HUES64 (cell line): Measurements from ENCODE around the gene RPP25L.

Experiments used
- H3K27ac ChIP-seq: 2 replicates; pipeline ENCODE4 v1.7.0; 2013; ENCODE audit warnings: low read depth, low read length, inconsistent platforms
- H3K27me3 ChIP-seq: 2 replicates; pipeline ENCODE4 v1.6.1; 2013; ENCODE audit warnings: mild to moderate bottlenecking, low read length; ENCODE audit not compliant: insufficient read depth
- H3K36me3 ChIP-seq: 2 replicates; pipeline ENCODE4 v1.6.1; 2013; ENCODE audit warnings: mild to moderate bottlenecking, low read length; ENCODE audit not compliant: insufficient read depth
- H3K4me1 ChIP-seq: 2 replicates; pipeline ENCODE4 v1.6.1; 2013; ENCODE audit warnings: mild to moderate bottlenecking, low read length, moderate library complexity; ENCODE audit not compliant: insufficient read depth
- H3K4me3 ChIP-seq: 2 replicates; pipeline ENCODE4 v1.5.1; 2013; ENCODE audit warnings: mild to moderate bottlenecking, low read length, moderate library complexity
- H3K9ac ChIP-seq: 2 replicates; pipeline ENCODE4 v1.6.1; 2013; ENCODE audit warnings: mild to moderate bottlenecking, low read depth, low read length
- H3K9me3 ChIP-seq: 2 replicates; pipeline ENCODE4 v1.6.1; 2013; ENCODE audit warnings: low read depth, low read length; ENCODE audit not compliant: insufficient read depth
- WGBS: fragments of 150-250, 120-280 bp; methylation state at CpG from one replicate; pipeline ENCODE4 v1.1.7; 2013; ENCODE audit warnings: missing lambda C conversion rate; 5-methylcytosine and 5-hydroxymethylcytosine counted together

Gene RPP25L

DNA sequence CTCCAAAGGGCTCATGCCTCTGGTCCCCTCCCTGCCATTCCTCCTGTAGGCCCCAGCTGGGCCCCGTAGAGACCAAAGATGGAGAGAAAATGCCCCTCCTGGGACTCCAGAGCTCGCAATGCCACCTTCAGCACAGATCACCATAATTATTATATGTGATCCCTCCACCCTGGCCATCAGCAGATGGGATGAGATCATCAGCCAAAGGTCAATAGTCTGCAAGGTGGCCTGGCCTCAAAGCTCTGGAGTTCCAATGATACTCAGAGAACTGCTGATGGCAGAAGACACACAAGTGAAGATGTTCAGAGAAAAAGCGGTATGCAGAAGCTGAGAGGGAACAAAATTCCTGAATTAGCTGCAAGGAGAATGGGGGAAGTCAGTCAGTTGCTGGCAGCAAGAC lies 5.0 kb downstream of the RPP25L start:
- no peak overlapping the region for H3K4me3 ChIP-seq
- 88% methylated on average over 3 of the region's 3 CpGs for WGBS
- no peak overlapping the region for H3K9ac ChIP-seq
- peaks cover 6% of the 10 kb centered on the region; the same call in 1 of the 2 replicates for H3K27me3 ChIP-seq
- H3K36me3 ChIP-seq, result no peaks in the 10 kb centered on the region
- no peaks in the 10 kb centered on the region for H3K9me3 ChIP-seq
- no peak overlapping the region for H3K27ac ChIP-seq
- 0 out of 2 replicates have a peak, but pooled peaks cover 8% of the 10 kb centered on the region for H3K4me1 ChIP-seq

DNA sequence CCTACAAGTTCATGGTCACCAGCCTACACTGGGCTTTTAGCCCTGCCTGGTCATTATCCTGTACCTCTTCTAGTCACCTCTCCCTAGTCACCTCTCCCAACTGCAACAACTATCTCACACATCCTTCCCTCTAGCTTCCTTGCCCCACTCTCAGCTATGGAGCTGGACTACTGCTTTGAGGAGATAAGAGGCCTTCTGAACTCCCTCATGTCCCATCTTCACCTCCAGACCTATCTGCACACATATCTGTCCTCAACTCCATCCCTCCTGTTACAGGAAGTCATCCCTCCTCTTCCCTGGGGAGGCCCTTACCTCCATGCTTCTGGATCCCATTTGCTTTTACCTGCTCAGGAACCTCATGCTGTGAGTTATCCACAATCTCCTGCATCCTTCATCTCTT lies 5.7 kb downstream of the RPP25L start:
- Histone ChIP-seq H3K27ac (no peak overlapping the region), H3K9me3 (no peaks in the 10 kb centered on the region), H3K36me3 (no peaks in the 10 kb centered on the region), H3K4me3 (no peak overlapping the region), H3K27me3 (peaks cover 6% of the 10 kb centered on the region; the same call in 1 of the 2 replicates), H3K9ac (no peak overlapping the region), H3K4me1 (0 out of 2 replicates have a peak, but pooled peaks cover 5% of the 10 kb centered on the region)

DNA sequence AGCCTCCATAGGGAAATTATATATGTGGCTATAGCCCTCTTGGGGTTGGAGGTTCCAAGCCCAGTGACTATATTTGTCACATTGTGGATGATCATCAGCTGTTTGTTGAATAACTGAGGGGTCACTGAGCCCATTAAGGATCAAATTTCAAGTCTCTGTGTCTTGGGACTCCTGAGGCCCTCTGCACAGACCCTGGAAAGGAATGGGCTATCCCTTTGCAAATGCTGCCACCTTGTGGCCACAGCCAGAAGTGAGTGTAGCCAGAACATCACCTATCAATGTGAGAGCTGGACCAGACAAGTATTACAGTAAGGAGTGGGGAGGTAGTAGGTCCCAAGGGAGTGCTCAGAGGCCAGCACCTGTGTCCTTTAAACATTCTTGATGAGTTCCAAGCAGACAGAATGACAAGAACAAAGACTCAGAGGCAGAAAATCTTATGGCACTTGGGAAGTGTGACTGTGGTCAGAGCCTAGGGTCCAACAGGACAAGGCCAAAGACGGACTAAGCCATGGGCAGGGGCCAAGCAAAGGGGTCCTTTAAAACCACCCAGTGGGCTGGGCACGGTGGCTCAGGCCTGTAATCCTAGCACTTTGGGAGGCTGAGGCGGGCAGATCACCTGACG lies 8.2 kb downstream of the RPP25L start:
- H3K4me1 ChIP-seq, result 0 out of 2 replicates have a peak, but pooled peaks cover 2% of the 10 kb centered on the region
- H3K27ac ChIP-seq, result no peak overlapping the region
- no peak overlapping the region for H3K9ac ChIP-seq
- H3K27me3 ChIP-seq, result peaks cover 6% of the 10 kb centered on the region; the same call in 1 of the 2 replicates
- no peaks in the 10 kb centered on the region for H3K36me3 ChIP-seq
- 72% methylated on average over 4 of the region's 4 CpGs for WGBS
- no peaks in the 10 kb centered on the region for H3K9me3 ChIP-seq
- H3K4me3 ChIP-seq, result no peak overlapping the region

- no peaks in the 10 kb centered on the region for H3K9me3 ChIP-seq
- no peak overlapping the region for H3K4me3 ChIP-seq
- peaks cover 6% of the 10 kb centered on the region; the same call in 1 of the 2 replicates for H3K27me3 ChIP-seq
- no peak overlapping the region for H3K27ac ChIP-seq
- no peaks in the 10 kb centered on the region for H3K36me3 ChIP-seq
- WGBS, result 64% methylated on average over 6 of the region's 6 CpGs
- 0 out of 2 replicates have a peak, but pooled peaks cover 2% of the 10 kb centered on the region for H3K4me1 ChIP-seq
- no peak overlapping the region for H3K9ac ChIP-seq
Observed at GRCh38 chr9:34601937-34602573, 9.8 kb downstream of the RPP25L start.

GRCh38 chr9:34600908-34601307 lies 11.0 kb downstream of the RPP25L start:
- peaks cover 6% of the 10 kb centered on the region; the same call in 1 of the 2 replicates for H3K27me3 ChIP-seq
- no peaks in the 10 kb centered on the region for H3K9me3 ChIP-seq
- H3K4me1 ChIP-seq, result 0 out of 2 replicates have a peak, but pooled peaks cover 2% of the 10 kb centered on the region
- H3K4me3 ChIP-seq, result no peak overlapping the region
- no peaks in the 10 kb centered on the region for H3K36me3 ChIP-seq
- WGBS, result 86% methylated on average over 1 of the region's 1 CpG
- no peak overlapping the region for H3K27ac ChIP-seq
- H3K9ac ChIP-seq, result no peak overlapping the region

- no peaks in the 10 kb centered on the region for H3K9me3 ChIP-seq
- WGBS, result 50% methylated on average over 1 of the region's 1 CpG
- no peak overlapping the region for H3K27ac ChIP-seq
- H3K36me3 ChIP-seq, result no peaks in the 10 kb centered on the region
- H3K27me3 ChIP-seq, result peaks cover 6% of the 10 kb centered on the region; the same call in 1 of the 2 replicates
- H3K4me3 ChIP-seq, result no peak overlapping the region
- H3K9ac ChIP-seq, result no peak overlapping the region
- 0 out of 2 replicates have a peak, but pooled peaks cover 2% of the 10 kb centered on the region for H3K4me1 ChIP-seq
Observed at GRCh38 chr9:34599546-34599945, 12.4 kb downstream of the RPP25L start.

GRCh38 chr9:34594177-34594576 lies 17.7 kb downstream of the RPP25L start:
- H3K27me3 ChIP-seq, result peaks cover 60% of the 10 kb centered on the region
- no peaks in the 10 kb centered on the region for H3K9me3 ChIP-seq
- H3K27ac ChIP-seq, result no peak overlapping the region
- no peak overlapping the region for H3K9ac ChIP-seq
- H3K4me3 ChIP-seq, result no peak overlapping the region
- WGBS, result 91% methylated on average over 7 of the region's 9 CpGs
- no peaks in the 10 kb centered on the region for H3K36me3 ChIP-seq
- H3K4me1 ChIP-seq, result peaks cover 11% of the 10 kb centered on the region

DNA sequence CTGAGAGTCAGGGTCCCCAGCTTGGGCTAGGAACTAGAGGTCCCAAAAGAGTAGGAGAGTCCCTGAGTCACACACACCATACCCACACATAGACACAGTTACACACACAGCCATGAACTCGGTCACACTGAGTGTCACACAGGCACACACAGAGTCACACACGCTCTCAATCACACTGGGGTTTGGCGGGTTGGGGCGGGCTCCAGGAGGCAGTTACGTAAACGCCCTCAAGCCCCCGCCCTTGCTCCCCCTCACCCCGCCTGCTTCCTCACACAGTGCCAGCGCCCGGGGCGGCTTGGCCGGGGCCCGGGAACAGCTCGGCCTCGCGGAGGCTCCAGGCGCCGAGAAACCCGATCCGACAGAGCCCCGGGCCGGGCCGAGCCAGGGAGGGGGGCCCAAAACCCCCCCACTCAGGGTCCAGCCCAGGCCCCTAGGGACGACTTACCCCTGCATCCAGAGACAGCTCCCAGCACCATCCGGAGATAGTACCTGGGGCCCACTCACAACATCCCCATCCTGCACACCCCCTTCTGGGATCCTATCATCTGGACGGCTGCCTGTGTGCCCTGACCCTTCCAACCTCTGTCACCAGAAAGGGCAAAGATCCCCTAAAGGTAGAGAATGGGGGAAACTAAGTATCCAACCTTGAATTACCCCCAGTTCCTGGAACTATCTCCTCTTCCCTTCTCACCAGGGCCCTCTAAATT lies 18.8 kb downstream of the RPP25L start:
- Histone ChIP-seq H3K27me3 (peaks cover 71% of the 10 kb centered on the region), H3K9ac (no peak overlapping the region), H3K4me3 (peak overlapping the region; percentile 30), H3K36me3 (no peaks in the 10 kb centered on the region), H3K4me1 (peaks cover 17% of the 10 kb centered on the region), H3K27ac (no peak overlapping the region), H3K9me3 (no peaks in the 10 kb centered on the region)
- WGBS, result 7% methylated on average over 26 of the region's 26 CpGs

DNA sequence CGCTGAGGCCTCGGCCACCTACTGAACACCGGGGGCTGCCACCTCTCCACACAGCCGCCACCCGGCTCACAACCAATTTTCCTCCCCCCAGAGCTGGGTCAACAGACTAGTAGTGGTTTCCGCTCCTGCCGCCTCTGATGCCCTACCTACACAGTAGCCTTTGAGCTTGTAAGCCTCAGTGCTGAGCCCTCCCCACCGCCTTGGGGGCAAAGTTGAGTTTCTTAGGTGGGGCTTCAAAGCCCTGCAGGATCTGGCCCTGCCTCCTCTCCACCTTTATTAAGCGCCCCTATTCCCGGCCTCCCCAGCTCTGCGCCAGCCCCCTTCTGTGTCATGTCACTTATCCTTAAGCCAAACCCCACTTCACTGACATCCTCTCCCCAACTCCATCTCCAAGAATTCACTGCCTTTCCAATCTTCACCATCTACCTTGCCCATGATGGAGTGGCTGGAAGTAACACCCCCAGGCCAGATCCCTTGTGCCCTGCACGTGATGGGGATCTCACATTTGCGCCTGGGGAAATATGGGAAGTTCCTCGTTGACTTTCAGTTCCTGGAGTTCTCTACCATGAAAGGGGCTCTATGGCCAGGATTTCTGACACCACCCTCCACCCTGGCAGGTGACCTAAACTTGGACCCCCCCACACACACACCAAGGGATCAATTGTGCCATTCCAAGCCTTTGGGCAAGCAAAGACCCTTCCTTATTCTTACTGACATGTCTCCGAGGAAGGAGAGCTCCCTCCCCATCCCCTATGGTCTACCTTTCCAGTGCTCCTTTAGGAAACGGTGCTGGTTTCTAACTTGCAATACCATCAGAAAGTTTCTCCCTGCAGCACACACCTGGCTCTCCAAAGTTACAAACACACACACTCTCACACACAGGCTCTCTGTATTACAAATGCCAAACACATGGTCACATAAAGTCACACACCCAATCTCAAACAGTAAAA lies 19.7 kb downstream of the RPP25L start:
- no peaks in the 10 kb centered on the region for H3K36me3 ChIP-seq
- 32% methylated on average over 16 of the region's 16 CpGs for WGBS
- no peak overlapping the region for H3K9ac ChIP-seq
- peaks cover 80% of the 10 kb centered on the region for H3K27me3 ChIP-seq
- no peak overlapping the region for H3K27ac ChIP-seq
- no peak overlapping the region; the same call in 1 of the 2 replicates for H3K4me3 ChIP-seq
- H3K4me1 ChIP-seq, result peaks cover 17% of the 10 kb centered on the region
- H3K9me3 ChIP-seq, result no peaks in the 10 kb centered on the region

DNA sequence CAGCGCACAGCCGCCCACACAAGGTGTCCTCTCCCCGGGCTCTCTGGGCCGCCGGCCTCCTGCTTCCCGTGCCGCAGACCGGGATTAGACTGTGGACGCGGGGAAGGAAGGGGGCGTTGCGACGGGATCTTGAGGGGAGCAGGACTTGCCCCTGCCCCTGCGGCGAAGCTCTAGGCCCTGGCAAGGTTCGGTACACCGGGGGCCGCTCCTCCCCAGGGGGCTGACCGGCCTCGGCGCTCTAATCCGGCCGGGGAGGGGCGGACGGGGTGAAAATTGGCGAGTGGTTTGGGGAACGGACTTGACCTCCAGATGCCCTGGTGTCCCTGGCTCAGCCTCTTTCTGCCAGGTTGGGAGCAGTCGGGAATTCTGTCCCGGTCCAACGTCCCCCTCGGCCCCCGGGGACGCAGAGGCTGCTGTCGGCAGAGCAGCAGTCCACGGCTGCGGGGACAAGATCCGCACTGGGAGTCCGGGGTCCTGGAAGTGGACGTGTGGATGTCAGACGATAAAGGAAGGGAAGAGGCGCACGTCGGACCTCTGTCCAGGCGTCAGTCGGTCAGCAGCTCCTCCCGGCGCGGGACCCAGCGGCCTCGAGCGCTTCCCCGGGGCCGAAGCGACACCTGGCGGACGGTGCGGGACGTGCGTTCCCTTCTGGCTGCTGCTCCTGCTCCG lies 20.5 kb downstream of the RPP25L start:
- Histone ChIP-seq H3K4me1 (peaks cover 22% of the 10 kb centered on the region), H3K27ac (no peak overlapping the region), H3K4me3 (peak overlapping the region; percentile 56), H3K9ac (no peak overlapping the region), H3K36me3 (no peaks in the 10 kb centered on the region), H3K27me3 (peaks cover 88% of the 10 kb centered on the region), H3K9me3 (no peaks in the 10 kb centered on the region)
- 1% methylated on average over 60 of the region's 60 CpGs for WGBS
